ENCODE results near the gene PPP1R9B.

Gene PPP1R9B

GRCh38 chr17:50139950-50140885 lies 10.3 kb downstream of the PPP1R9B start:
- peak; percentile 76 for ATAC-seq
- DNase-seq: peak; percentile 85

GRCh38 chr17:50139185-50139783 lies 11.2 kb downstream of the PPP1R9B start:
- ATAC-seq (no peak), DNase-seq (no peak)

- DNase-seq (no peak), ATAC-seq (no peak)
Measured at GRCh38 chr17:50137042-50137441, 13.4 kb downstream of the PPP1R9B start.

GRCh38 chr17:50136096-50136687 lies 14.3 kb downstream of the PPP1R9B start:
- ATAC-seq (no peak), DNase-seq (no peak)

GRCh38 chr17:50135316-50136095 lies 15.0 kb downstream of the PPP1R9B start:
- DNase-seq (no peak), ATAC-seq (no peak)

- ATAC-seq (no peak), DNase-seq (no peak)
Measured at GRCh38 chr17:50134206-50135110, 16.0 kb downstream of the PPP1R9B start.

- no peak for ATAC-seq
Measured at GRCh38 chr17:50133769-50134099, 16.7 kb downstream of the PPP1R9B start.

GRCh38 chr17:50133028-50133768 lies 17.3 kb downstream of the PPP1R9B start:
- DNase-seq: no peak
- ATAC-seq: no peak

More at GRCh38 chr17:50133769-50134099, 16.7 kb downstream of the PPP1R9B start:
- no peak for DNase-seq

- ATAC-seq (no peak), DNase-seq (no peak)
Measured at GRCh38 chr17:50132104-50132794, 18.2 kb downstream of the PPP1R9B start.

GRCh38 chr17:50130559-50131305 lies 19.7 kb downstream of the PPP1R9B start:
- DNase-seq (peak; percentile 28), ATAC-seq (peak; percentile 50)

GRCh38 chr17:50129728-50130558 lies 20.5 kb downstream of the PPP1R9B start, which contains the start of gene SAMD14:
SAMD14 (minus strand) TSS chr17:50130160; CDS start chr17:50124959, 5,201 bp downstream.
- DNase-seq (peak; percentile 43), ATAC-seq (peak; percentile 10)

GRCh38 chr17:50129353-50129727 lies 21.1 kb downstream of the PPP1R9B start:
- ATAC-seq (no peak), DNase-seq (no peak)

- no peak for DNase-seq
- ATAC-seq: no peak
Measured at GRCh38 chr17:50128441-50129352, 21.8 kb downstream of the PPP1R9B start.

- no peak for DNase-seq
- no peak for ATAC-seq
Measured at GRCh38 chr17:50127697-50128361, 22.6 kb downstream of the PPP1R9B start.

- no peak for ATAC-seq
- no peak for DNase-seq
Measured at GRCh38 chr17:50125420-50125997, 25.0 kb downstream of the PPP1R9B start.
